ENCODE results near the gene CR1L. TPM values are rescaled to one million over a fixed set of nuclear protein-coding genes. Genes with fewer than 3 reads are reported as not detected.
A peak's percentile ranks its signal among the peaks of the same experiment; 100 is the strongest.
"Not testable (repeated sequence)": the region's sequence is repeated elsewhere in the genome, so short reads cannot be mapped to it uniquely, and the experiment has no call there.

The CR1L gene
- total and polyA plus RNA-seq, 2 experiments from 2014 or later = not detected

DNA sequence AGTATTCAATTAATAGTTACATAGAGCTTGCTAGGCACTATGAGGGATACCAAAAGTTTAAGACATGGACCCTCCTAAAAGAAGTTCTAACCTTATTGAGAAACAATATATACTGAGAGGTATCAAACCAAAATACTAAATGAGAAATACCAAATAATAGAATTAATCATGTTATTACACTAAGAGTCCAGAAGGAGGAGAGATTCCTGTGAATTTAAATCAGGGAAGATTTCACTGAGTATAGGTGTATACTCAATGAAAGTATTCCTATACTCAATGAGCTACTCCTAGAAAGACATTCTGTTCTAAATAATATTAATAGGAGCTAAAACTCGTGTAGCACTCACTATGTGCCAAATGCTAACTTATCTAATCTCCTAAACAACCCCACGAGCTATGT is 9.4 kb downstream of the CR1L start:
- no peak for DNase-seq (ENCODE audit: low spot score)
- Histone ChIP-seq H4K20me1 (ENCODE audit: insufficient read depth, poor library complexity, severe bottlenecking) (no peaks in the 10 kb centered on the region), H3K79me2 (no peaks in the 10 kb centered on the region), H3K4me2 (no peak overlapping the region), H3K9me3 (ENCODE audit: low read depth) (no peaks in the 10 kb centered on the region), H3K4me3 (no peak overlapping the region), H3K4me1 (ENCODE audit: insufficient read depth) (peaks cover 3% of the 10 kb centered on the region), H3K27ac (no peak overlapping the region), H3K27me3 (no peaks in the 10 kb centered on the region), H2AFZ (no peak overlapping the region), H3K9me2 (replicated peaks; ENCODE audit: insufficient read depth) (no peaks in the 10 kb centered on the region), H3K36me3 (replicated peaks; ENCODE audit: insufficient read depth, low read depth) (no peaks in the 10 kb centered on the region)
- 42% methylated on average over 2 of the region's 2 CpGs for WGBS (ENCODE audit: low lambda C conversion rate, missing lambda C conversion rate)
- TF ChIP-seq, protein P1, sequence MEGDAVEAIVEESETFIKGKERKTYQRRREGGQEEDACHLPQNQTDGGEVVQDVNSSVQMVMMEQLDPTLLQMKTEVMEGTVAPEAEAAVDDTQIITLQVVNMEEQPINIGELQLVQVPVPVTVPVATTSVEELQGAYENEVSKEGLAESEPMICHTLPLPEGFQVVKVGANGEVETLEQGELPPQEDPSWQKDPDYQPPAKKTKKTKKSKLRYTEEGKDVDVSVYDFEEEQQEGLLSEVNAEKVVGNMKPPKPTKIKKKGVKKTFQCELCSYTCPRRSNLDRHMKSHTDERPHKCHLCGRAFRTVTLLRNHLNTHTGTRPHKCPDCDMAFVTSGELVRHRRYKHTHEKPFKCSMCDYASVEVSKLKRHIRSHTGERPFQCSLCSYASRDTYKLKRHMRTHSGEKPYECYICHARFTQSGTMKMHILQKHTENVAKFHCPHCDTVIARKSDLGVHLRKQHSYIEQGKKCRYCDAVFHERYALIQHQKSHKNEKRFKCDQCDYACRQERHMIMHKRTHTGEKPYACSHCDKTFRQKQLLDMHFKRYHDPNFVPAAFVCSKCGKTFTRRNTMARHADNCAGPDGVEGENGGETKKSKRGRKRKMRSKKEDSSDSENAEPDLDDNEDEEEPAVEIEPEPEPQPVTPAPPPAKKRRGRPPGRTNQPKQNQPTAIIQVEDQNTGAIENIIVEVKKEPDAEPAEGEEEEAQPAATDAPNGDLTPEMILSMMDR (IDR thresholded peaks at IDR 0.05; ENCODE audit: poor library complexity) = peak; percentile 29
- TF ChIP-seq EZH2phosphoT487 (IDR thresholded peaks at IDR 0.05; ENCODE audit: low read depth, severe bottlenecking, unreplicated experiment) (no peak), EZH2 (IDR thresholded peaks at IDR 0.05; ENCODE audit: borderline replicate concordance) (no peak)

DNA sequence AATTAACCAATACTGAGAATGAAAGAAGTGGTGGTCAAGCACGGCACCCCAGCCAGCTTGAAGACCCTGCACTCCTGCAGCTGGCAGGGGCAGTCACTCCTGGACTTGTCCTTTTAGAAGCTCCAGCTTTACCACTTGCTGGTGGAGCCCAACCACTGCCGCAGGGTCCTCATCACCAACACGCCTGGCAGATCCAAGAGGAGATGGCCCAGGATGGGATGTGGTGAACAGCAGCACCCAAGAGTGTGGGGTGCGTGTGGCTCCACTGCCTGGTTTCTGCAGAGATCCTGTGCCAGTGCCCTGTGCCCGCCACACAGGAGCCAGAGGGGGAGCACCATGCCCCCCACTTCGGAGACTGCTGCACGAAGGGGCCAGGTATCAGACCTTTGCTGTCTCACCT is 13.5 kb downstream of the CR1L start:
- Histone ChIP-seq H3K9me2 (replicated peaks; ENCODE audit: insufficient read depth) (no peaks in the 10 kb centered on the region), H4K20me1 (ENCODE audit: insufficient read depth, poor library complexity, severe bottlenecking) (no peaks in the 10 kb centered on the region), H3K4me1 (ENCODE audit: insufficient read depth) (no peaks in the 10 kb centered on the region), H2AFZ (no peak overlapping the region), H3K79me2 (no peaks in the 10 kb centered on the region), H3K4me2 (no peak overlapping the region), H3K27ac (no peak overlapping the region), H3K27me3 (no peaks in the 10 kb centered on the region), H3K4me3 (no peak overlapping the region), H3K9me3 (ENCODE audit: low read depth) (no peaks in the 10 kb centered on the region), H3K36me3 (replicated peaks; ENCODE audit: insufficient read depth, low read depth) (no peaks in the 10 kb centered on the region)
- TF ChIP-seq EZH2 (IDR thresholded peaks at IDR 0.05; ENCODE audit: borderline replicate concordance) (no peak), EZH2phosphoT487 (IDR thresholded peaks at IDR 0.05; ENCODE audit: low read depth, severe bottlenecking, unreplicated experiment) (no peak)
- TF ChIP-seq, protein P1 (IDR thresholded peaks at IDR 0.05; ENCODE audit: poor library complexity) = no peak
- WGBS (ENCODE audit: low lambda C conversion rate, missing lambda C conversion rate) = 74% methylated on average over 7 of the region's 7 CpGs
- DNase-seq (ENCODE audit: low spot score) = no peak

DNA sequence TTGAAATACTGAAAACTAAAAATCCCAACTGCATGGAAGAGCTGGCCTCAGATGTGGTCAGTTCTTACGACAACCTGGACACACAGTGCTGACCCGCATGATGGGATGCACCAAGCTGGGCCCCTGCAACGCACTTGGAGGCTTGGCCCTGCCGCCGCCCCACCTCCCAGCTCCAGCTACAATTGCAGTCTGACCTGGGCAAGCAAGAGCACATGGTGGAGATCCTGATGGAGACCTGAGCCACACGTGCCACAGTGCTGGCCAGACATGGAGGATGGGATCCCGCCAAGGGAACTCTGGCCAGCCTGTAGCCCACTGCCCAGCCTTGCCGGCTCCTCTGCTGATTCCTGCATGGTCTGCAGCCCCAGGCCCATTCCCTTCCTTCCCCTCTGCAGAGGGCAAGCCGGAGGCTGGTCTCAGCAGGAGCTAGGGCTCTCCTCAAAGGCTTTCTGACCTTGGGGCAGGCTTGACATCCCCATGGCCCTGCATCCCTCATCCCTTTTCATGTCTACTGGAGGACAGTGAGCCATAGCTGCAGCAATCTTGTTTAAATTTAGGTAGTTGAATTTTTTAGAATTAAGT is 14.1 kb downstream of the CR1L start:
- Histone ChIP-seq H3K4me1 (ENCODE audit: insufficient read depth) (no peaks in the 10 kb centered on the region), H2AFZ (no peak overlapping the region), H3K4me2 (no peak overlapping the region), H3K27me3 (no peaks in the 10 kb centered on the region), H3K9me2 (replicated peaks; ENCODE audit: insufficient read depth) (no peaks in the 10 kb centered on the region), H3K4me3 (no peak overlapping the region), H3K36me3 (replicated peaks; ENCODE audit: insufficient read depth, low read depth) (no peaks in the 10 kb centered on the region), H3K9me3 (ENCODE audit: low read depth) (no peaks in the 10 kb centered on the region), H4K20me1 (ENCODE audit: insufficient read depth, poor library complexity, severe bottlenecking) (no peaks in the 10 kb centered on the region), H3K79me2 (no peaks in the 10 kb centered on the region), H3K27ac (no peak overlapping the region)
- WGBS (ENCODE audit: low lambda C conversion rate, missing lambda C conversion rate) = 82% methylated on average over 9 of the region's 9 CpGs
- no peak for TF ChIP-seq EZH2phosphoT487 (IDR thresholded peaks at IDR 0.05; ENCODE audit: low read depth, severe bottlenecking, unreplicated experiment)
- no peak for TF ChIP-seq EZH2 (IDR thresholded peaks at IDR 0.05; ENCODE audit: borderline replicate concordance)
- DNase-seq (ENCODE audit: low spot score) = no peak

DNA sequence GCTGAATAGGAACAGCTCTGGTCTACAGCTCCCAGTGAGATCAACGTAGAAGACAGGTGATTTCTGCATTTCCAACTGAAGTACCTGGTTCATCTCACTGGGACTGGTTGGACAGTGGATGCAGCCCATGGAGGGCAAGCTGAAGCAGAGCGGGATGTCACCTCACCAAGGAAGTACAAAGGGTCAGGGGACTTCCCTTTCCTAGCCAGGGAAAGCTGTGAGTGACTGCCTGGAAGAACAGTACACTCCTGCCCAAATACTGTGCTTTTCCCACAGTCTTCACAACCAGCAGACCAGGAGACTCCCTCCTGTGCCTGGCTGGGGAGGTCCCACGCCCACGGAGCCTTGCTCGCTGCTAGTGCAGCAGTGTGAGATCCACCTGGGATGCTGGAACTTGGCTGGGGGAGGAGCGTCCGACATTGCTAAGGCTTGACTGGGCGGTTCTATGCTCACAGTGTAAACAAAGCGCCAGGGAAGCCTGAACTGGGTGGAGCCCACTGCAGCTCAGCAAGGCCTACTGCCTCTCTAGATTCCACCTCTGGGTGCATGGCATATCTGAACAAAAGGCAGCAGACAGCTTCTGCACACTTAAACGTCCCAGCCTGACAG is 14.7 kb downstream of the CR1L start:
- TF ChIP-seq EZH2phosphoT487 (IDR thresholded peaks at IDR 0.05; ENCODE audit: low read depth, severe bottlenecking, unreplicated experiment) (no peak), EZH2 (IDR thresholded peaks at IDR 0.05; ENCODE audit: borderline replicate concordance) (no peak)
- TF ChIP-seq, protein P1 (IDR thresholded peaks at IDR 0.05; ENCODE audit: poor library complexity) = no peak
- no peaks in the 10 kb centered on the region for H3K27me3 ChIP-seq
- H3K9me2 ChIP-seq (replicated peaks; ENCODE audit: insufficient read depth) = no peaks in the 10 kb centered on the region
- no peaks in the 10 kb centered on the region for H3K9me3 ChIP-seq (ENCODE audit: low read depth)
- no peaks in the 10 kb centered on the region for H3K79me2 ChIP-seq
- no peaks in the 10 kb centered on the region for H4K20me1 ChIP-seq (ENCODE audit: insufficient read depth, poor library complexity, severe bottlenecking)
- 78% methylated on average over 10 of the region's 10 CpGs for WGBS (ENCODE audit: low lambda C conversion rate, missing lambda C conversion rate)
- no peak overlapping the region for H3K4me2 ChIP-seq
- no peaks in the 10 kb centered on the region for H3K36me3 ChIP-seq (replicated peaks; ENCODE audit: insufficient read depth, low read depth)
- H2AFZ ChIP-seq = no peak overlapping the region
- DNase-seq (ENCODE audit: low spot score) = no peak
- H3K27ac ChIP-seq = no peak overlapping the region
- no peaks in the 10 kb centered on the region for H3K4me1 ChIP-seq (ENCODE audit: insufficient read depth)
- H3K4me3 ChIP-seq = no peak overlapping the region

DNA sequence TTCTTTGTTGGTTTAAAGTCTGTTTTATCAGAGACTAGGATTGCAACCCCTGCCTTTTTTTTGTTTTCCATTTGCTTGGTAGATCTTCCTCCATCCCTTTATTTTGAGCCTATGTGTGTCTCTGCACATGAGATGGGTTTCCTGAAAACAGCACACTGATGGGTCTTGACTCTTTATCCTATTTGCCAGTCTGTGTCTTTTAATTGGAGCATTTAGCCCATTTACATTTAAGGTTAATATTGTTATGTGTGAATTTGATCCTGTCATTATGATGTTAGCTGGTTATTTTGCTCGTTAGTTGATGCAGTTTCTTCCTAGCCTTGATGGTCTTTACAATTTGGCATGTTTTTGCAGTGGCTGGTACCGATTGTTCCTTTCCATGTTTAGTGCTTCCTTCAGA is 16.5 kb downstream of the CR1L start:
- not testable (repeated sequence) for DNase-seq (ENCODE audit: low spot score); H3K9me2 ChIP-seq (replicated peaks; ENCODE audit: insufficient read depth); H3K27me3 ChIP-seq; H3K9me3 ChIP-seq (ENCODE audit: low read depth); H3K4me2 ChIP-seq; H3K4me1 ChIP-seq (ENCODE audit: insufficient read depth); H2AFZ ChIP-seq; H4K20me1 ChIP-seq (ENCODE audit: insufficient read depth, poor library complexity, severe bottlenecking); H3K36me3 ChIP-seq (replicated peaks; ENCODE audit: insufficient read depth, low read depth); H3K4me3 ChIP-seq; H3K27ac ChIP-seq; H3K79me2 ChIP-seq
- WGBS (ENCODE audit: low lambda C conversion rate, missing lambda C conversion rate) = 100% methylated on average over 2 of the region's 2 CpGs
